Measurements from ENCODE around the gene RHAG.

The RHAG gene

DNA sequence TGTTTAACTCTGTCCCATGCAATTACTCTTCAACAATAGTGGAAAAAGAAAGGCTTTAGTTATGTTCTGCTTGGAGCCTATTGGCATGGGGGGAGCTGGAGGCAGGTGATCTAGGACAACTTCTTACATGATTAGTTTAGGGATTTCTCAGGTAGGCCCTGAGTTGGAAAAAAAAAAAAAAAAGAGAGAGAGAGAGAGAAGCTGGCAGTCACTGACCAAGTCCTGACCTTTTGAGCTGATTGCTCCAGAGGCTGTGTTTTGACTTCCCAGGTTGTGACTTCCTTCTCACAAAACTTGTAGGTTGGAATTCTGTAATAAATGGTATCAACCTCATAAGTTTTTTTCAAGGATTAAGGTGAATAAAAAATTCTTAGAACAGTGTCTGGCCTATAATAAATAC lies 78.4 kb downstream of the RHAG start:
- no peak for DNase-seq

DNA sequence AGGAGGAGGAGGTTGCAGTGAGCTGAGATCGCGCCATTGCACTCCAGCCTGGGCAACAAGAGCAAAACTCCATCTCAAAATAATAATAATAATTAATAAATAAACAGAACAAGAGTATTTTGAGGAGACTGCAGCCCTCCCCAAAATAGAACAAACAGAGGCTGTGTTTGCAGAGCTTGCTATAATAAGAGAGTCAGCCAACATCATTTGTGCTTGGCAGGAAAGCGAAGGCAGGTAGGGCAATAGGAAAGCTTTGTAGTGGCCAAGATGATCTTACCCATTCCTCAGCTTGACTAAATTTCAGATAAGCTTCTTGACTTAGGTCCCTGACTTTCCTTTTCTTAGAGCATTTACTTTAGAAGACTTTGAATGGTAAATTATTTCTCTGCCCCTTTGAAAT lies 79.5 kb downstream of the RHAG start:
- no peak for DNase-seq

DNA sequence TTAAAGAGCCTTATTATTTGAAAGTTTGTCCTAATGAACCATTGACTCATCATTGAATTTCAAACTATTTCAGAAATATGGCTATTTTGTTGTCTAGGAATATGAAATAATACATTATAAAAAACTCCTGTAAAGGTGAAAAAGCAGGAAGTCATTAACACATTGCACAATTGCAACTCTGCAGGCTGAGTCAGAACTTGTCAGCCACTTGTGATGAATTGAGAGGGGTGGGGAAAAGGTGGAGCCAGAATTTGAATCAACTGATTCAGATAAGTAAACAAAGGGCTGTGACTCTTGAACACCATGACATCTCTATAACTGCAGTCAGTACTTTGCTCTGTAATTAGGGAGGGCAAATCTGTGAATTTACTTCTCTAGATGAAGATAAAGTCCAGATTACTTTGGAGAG lies 80.2 kb downstream of the RHAG start:
- DNase-seq = no peak

DNA sequence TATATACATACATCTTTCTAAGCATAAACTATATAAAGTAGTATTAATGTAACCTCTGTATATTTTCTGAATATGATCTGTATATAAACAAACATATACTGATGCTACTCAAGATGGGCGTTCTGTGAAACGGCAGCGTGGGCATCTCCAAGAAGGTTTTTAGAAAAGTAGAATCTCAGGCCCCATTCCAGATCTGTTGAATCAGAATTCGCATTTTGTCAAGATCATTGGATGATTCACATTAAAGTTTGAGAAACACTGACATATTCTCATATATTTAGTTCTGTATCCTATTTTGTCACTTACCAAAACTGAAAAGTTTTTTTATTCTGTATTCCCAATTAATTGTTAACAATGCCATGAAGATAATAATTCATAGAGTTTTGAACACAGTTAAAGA lies 80.7 kb downstream of the RHAG start:
- no peak for DNase-seq
